Lung (tissue), 12 donors: ENCODE measurements around the gene MBD3. TPM values are rescaled to one million over a fixed set of nuclear protein-coding genes. Genes with fewer than 3 reads are reported as not detected.

Experiments
- ATAC-seq: fragments of 200-7000 bp; cut with Tn5 transposase; one replicate; pipeline ENCODE4 v1.9.1; 2020; ENCODE audit warnings: moderate number of reproducible peaks; ENCODE audit not compliant: insufficient read depth, low FRiP score
- DNase-seq, 3 donors: peaks; one replicate each; pipeline ENCODE4 v3.0.0-alpha.2; 2013 to 2017
- H3K27ac ChIP-seq, 2 donors: one replicate each; pipeline ENCODE4 v1.5.1; 2013; ENCODE audit warnings: mild to moderate bottlenecking in 2 of 2, moderate library complexity in 2 of 2, control low read depth in 1 of 2, inconsistent platforms in 1 of 2, low read depth in 1 of 2, low read length in 1 of 2
- H3K27me3 ChIP-seq, 3 donors: one replicate each; pipeline ENCODE4 v1.5.1; 2013; ENCODE audit warnings: low read length in 2 of 3; ENCODE audit not compliant: control insufficient read depth in 3 of 3, insufficient read depth in 3 of 3
- H3K36me3 ChIP-seq, 4 donors: one replicate each; pipeline ENCODE4 v1.5.1; 2013; ENCODE audit warnings: low read length in 4 of 4, mild to moderate bottlenecking in 1 of 4, moderate library complexity in 1 of 4; ENCODE audit not compliant: control insufficient read depth in 4 of 4, insufficient read depth in 4 of 4
- H3K4me1 ChIP-seq, 5 donors: one replicate each; pipeline ENCODE4 v1.5.1; 2013; ENCODE audit warnings: low read length in 5 of 5, mild to moderate bottlenecking in 2 of 5, moderate library complexity in 1 of 5; ENCODE audit not compliant: control insufficient read depth in 5 of 5, insufficient read depth in 5 of 5
- H3K4me3 ChIP-seq: one replicate; pipeline ENCODE4 v1.5.1; 2013; ENCODE audit warnings: mild to moderate bottlenecking, control low read depth, moderate library complexity
- H3K9ac ChIP-seq, 2 donors: one replicate each; pipeline ENCODE4 v1.5.1; 2013; ENCODE audit warnings: low read length in 2 of 2, control low read depth in 1 of 2; ENCODE audit not compliant: insufficient read depth in 1 of 2
- H3K9me3 ChIP-seq, 4 donors: one replicate each; pipeline ENCODE4 v1.5.1; 2013; ENCODE audit warnings: low read length in 3 of 4, mild to moderate bottlenecking in 1 of 4, moderate library complexity in 1 of 4; ENCODE audit not compliant: control insufficient read depth in 4 of 4, insufficient read depth in 3 of 4
- CTCF ChIP-seq: IDR thresholded peaks from 2 replicates; pipeline ENCODE4 v1.5.1; 2012; ENCODE audit warnings: mild to moderate bottlenecking; ENCODE audit errors: control extremely low read depth, extremely low read depth
- WGBS, 2 donors: extraction: QIAGEN DNeasy Blood & Tissue Kit; methylation state at CpG; one replicate each; pipeline ENCODE4 v1.1.7; 2013; 5-methylcytosine and 5-hydroxymethylcytosine counted together
- polyA plus RNA-seq, 2 donors: library from polyadenylated mRNA; stranded (reverse); fragments of 200-250 nt; gene quantifications; one replicate each; pipeline ENCODE4 v1.2.1, GENCODE V29; 2013
- total RNA-seq, 2 donors: library from RNA; depleted of rRNA in 1 of 2; stranded (reverse); fragments of >200 nt in 1 of 2; gene quantifications; one replicate each; pipeline ENCODE4 v1.2.1, GENCODE V29; 2014 to 2021
- donor health status: control.
- donor health status: control.
- donor health status: Bipolar disorder and iron deficiency.
- donor health status: healthy.
- donor health status: DM: yes; HTN: yes; CAD: no.

MBD3 gene
- total and polyA plus RNA-seq, 4 donors, result 48.1 to 129 (median 88.7) TPM

DNA sequence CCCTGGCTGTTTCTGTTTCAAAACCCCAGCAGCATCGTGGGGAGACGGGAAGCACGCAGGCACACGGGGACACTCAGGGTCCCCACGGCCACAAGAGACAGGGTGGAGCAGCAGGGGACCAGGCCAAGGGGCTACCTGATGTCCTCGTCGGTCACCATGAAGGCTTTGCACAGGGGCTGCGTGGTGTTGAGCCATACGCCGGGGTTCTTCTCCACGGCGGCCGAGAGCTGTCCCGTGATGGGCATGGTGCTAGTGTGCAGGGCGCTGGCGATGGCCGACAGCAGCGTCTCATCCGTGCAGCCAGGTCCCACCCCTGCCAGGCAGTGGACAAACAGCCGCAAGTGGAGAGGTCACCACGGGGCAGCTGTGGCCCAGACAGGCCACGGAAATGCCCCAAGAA, 11.7 kb downstream of the MBD3 start:
- ATAC-seq, result no peak
- WGBS, 2 donors, result 95 to 97% methylated on average over 22 of the region's 22 CpGs

DNA sequence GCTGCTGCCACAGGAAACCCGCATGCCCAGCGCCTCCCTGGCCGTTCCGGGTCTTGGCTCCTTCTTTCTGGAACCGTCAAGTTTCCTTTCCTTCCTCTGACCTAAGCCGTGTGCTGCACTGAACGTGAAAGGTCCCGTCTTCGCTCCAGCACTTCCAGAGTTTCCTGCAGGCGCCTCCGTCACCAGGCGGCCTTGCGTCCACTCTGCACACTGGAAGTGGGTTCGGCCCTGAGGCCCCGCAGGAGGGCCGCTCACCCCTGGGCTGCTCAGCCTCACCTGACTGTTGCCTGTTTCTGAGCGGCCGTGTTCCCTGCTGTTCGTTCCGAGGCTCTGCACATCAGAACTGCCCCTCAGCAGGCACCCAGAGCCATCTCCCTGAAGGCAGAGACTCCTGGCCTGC, 12.3 kb downstream of the MBD3 start:
- no peak for DNase-seq
- ATAC-seq, result no peak
- Histone ChIP-seq H3K27me3 (no peaks in the 10 kb centered on the region), H3K4me1 (no peaks in the 10 kb centered on the region), H3K9ac (no peak overlapping the region), H3K4me3 (no peak overlapping the region), H3K27ac (no peak overlapping the region), H3K9me3 (no peaks in the 10 kb centered on the region), H3K36me3 (peaks cover 14 to 70% (median 17%) of the 10 kb centered on the region in 4 donors)
- WGBS, 2 donors, result 91 to 93% methylated on average over 20 of the region's 20 CpGs
- TF ChIP-seq CTCF, result no peak

More for the DNA sequence above, 11.7 kb downstream of the MBD3 start:
- H3K4me3 ChIP-seq, result no peak overlapping the region
- peaks cover 14 to 70% (median 18%) of the 10 kb centered on the region in 4 donors for H3K36me3 ChIP-seq
- no peak overlapping the region for H3K27ac ChIP-seq
- no peaks in the 10 kb centered on the region for H3K27me3 ChIP-seq
- no peaks in the 10 kb centered on the region for H3K4me1 ChIP-seq
- TF ChIP-seq CTCF, result no peak
- H3K9ac ChIP-seq, result no peak overlapping the region
- DNase-seq, result no peak
- H3K9me3 ChIP-seq, result no peaks in the 10 kb centered on the region

GRCh38 chr19:1579222-1579621, 13.4 kb downstream of the MBD3 start:
- Histone ChIP-seq H3K27me3 (no peaks in the 10 kb centered on the region), H3K4me1 (no peaks in the 10 kb centered on the region), H3K36me3 (peaks cover 12 to 63% (median 16%) of the 10 kb centered on the region in 4 donors), H3K27ac (no peak overlapping the region), H3K9ac (no peak overlapping the region), H3K9me3 (no peaks in the 10 kb centered on the region), H3K4me3 (no peak overlapping the region)
- no peak for DNase-seq
- ATAC-seq, result no peak
- WGBS, 2 donors, result 96% methylated on average over 20 of the region's 20 CpGs
- no peak for TF ChIP-seq CTCF
